Nephron progenitor cell (in vitro differentiated cells): ENCODE measurements around the gene ZNF346.
A peak's percentile ranks its signal among the peaks of the same experiment; 100 is the strongest.

Experiments used
- DNase-seq: peaks from one replicate; pipeline ENCODE4 v3.0.0; 2021
- H3K27ac Mint-ChIP-seq: 2 replicates; pipeline ENCODE4 v1.8.0; 2021; ENCODE audit warnings: mild to moderate bottlenecking, moderate library complexity, mixed read lengths
- H3K27me3 Mint-ChIP-seq: 2 replicates; pipeline ENCODE4 v1.8.0; 2021; ENCODE audit warnings: mild to moderate bottlenecking, low read depth, mixed read lengths; ENCODE audit not compliant: poor library complexity
- H3K36me3 Mint-ChIP-seq: 2 replicates; pipeline ENCODE4 v1.8.0; 2021; ENCODE audit warnings: low read depth, mixed read lengths
- H3K4me1 Mint-ChIP-seq: 2 replicates; pipeline ENCODE4 v1.8.0; 2021; ENCODE audit warnings: mixed read lengths
- H3K4me3 Mint-ChIP-seq: 2 replicates; pipeline ENCODE4 v1.8.0; 2021; ENCODE audit warnings: mild to moderate bottlenecking, moderate library complexity, mixed read lengths
- H3K9me3 Mint-ChIP-seq: 2 replicates; pipeline ENCODE4 v1.8.0; 2021; ENCODE audit warnings: mild to moderate bottlenecking, moderate library complexity, mixed read lengths
- CTCF ChIP-seq: fragments of 200-600 bp; sonication (generic); IDR thresholded peaks from 2 replicates; pipeline ENCODE4 v1.5.0; 2021; ENCODE audit warnings: antibody characterized with exemption

Gene ZNF346

GRCh38 chr5:177130211-177131018, 107.9 kb downstream of the ZNF346 start:
- H3K9me3 Mint-ChIP-seq: no peaks in the 10 kb centered on the region
- peak overlapping the region; percentile 45 for H3K4me3 Mint-ChIP-seq
- DNase-seq: no peak

More at GRCh38 chr5:177130211-177131018, 107.9 kb downstream of the ZNF346 start:
- peaks cover 4% of the 10 kb centered on the region for H3K36me3 Mint-ChIP-seq
- H3K27ac Mint-ChIP-seq: no peak overlapping the region
- H3K27me3 Mint-ChIP-seq: peaks cover 33% of the 10 kb centered on the region
- no peak for TF ChIP-seq CTCF
- peaks cover 41% of the 10 kb centered on the region for H3K4me1 Mint-ChIP-seq
